IPS-11a (cell line): ENCODE data around the gene FAM110D.

Experiments used
- H3K4me3 ChIP-seq: one replicate; pipeline ENCODE4 v1.5.1; 2013; ENCODE audit warnings: low read depth, low read length, control low read depth

The FAM110D gene

DNA sequence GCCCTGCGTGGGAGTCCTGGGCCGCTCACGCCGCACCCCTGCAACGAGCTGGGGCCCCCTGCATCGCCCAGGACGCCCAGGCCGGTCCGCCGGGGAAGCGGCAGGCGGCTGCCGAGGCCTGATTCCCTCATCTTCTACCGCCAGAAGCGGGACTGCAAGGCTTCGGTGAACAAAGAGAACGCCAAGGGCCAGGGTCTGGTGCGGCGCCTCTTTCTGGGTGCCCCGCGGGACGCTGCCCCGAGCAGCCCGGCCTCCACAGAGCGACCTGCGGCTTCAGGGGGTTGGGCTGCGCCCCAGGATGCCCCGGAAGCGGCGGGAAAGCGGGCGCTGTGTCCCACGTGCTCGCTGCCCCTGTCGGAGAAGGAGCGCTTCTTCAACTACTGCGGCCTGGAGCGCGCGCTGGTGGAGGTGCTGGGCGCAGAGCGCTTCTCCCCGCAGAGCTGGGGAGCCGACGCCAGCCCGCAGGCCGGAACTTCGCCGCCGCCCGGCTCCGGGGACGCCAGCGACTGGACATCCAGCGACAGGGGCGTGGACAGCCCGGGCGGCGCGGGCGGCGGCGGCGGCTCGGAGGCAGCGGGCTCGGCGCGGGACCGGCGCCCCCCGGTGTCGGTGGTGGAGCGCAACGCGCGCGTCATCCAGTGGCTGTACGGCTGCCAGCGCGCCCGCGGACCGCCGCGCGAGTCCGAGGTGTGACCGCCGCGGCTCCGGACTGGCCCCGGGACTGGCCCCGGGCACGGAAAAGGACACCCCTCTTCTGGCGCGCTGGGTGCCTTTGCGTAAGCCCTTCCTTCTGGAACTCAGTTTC, 2.7 kb downstream of the FAM110D start:
- peak overlapping the region; percentile 27 for H3K4me3 ChIP-seq

GRCh38 chr1:26162220-26162709, 3.4 kb downstream of the FAM110D start:
- H3K4me3 ChIP-seq, result peak overlapping the region; percentile 27

GRCh38 chr1:26163684-26164035, 4.8 kb downstream of the FAM110D start:
- no peak overlapping the region for H3K4me3 ChIP-seq

GRCh38 chr1:26164036-26164860, 5.4 kb downstream of the FAM110D start:
- peak overlapping the region; percentile 39 for H3K4me3 ChIP-seq

GRCh38 chr1:26164861-26165842, 6.3 kb downstream of the FAM110D start:
- H3K4me3 ChIP-seq, result peak overlapping the region; percentile 39

DNA sequence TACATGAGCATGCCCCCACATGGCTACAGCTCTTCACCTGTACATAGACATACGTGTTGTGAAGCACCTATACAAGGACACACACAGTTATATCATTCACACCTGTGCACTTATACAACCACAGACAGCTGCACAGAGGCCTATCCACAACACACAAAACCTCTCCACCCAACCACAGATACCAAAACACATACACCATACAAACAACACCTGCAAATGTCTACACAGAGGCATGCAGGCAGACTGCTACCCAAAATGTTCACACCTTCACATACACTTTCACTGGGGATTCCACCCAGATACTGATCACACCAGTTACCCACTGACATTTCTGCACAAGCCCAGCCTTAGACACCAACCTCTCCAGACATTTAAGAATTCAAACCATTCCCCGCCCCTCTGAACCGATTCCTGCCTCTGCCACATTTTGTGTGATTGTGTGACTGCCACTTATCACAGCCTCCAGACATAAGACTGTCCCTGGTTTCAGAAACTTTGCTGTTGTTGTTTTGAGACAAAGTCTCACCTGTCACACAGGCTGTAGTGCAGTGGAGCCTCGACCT, 7.9 kb downstream of the FAM110D start:
- no peak overlapping the region for H3K4me3 ChIP-seq

- peak within 1 kb of the TSS; percentile 85 for H3K4me3 ChIP-seq
These were observed 9.7 kb downstream of the FAM110D start, which contains the start of gene C1orf232 for GRCh38 chr1:26168410-26169197. Gene C1orf232, minus strand, starts transcription at chr1:26168963. Its CDS starts 464 bp downstream, at chr1:26168499.

DNA sequence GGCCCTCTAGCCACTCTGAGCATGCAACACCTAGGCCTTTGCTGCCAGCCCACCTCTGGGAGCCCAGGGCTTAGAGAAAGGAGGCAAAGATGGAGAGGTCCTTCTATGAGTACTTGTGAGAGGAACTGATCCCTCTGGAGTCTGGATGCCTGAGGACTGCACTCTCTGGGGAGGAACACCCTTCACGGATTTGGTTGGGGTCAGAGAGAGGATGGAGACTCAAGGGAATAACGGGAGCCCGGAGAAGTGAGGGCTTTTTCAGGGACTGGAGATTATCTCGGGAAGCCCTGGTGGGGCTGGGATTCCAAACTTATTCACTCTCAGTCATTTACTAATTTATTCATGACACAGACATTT, 10.3 kb downstream of the FAM110D start:
- no peak overlapping the region for H3K4me3 ChIP-seq

DNA sequence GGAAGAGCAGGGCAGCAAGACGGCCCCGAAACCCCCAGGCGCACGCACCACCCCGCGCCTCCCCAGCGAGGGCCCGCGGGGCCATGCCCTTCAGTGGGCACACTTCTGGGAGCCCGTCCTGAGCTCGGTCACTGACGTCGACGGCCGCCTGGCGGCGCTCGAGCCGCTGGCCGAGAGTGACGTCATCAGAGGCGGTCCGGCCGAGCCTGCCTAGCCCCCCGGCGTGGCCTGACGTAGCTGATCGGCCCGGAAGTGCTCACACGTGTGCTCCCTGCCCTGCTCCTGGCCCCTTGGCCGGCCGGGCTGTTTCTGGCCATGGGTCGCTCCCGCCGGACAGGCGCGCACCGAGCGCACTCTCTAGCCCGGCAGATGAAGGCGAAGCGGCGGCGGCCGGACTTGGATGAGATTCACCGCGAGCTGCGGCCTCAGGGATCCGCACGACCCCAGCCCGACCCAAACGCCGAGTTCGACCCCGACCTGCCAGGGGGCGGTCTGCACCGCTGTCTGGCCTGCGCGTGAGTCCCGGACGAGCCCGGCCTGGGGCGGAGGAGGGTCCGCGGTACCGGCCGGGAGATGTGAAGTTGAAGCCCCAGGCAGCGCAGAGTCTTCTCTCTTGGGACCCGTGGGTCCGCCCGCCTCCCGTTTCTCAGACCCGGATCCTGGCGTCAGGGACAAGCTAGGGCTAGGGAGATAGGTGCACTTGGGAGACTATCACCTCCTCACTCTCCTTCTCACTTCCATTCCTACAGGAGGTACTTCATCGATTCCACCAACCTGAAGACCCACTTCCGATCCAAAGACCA, 11.0 kb downstream of the FAM110D start, which contains the start of gene ZNF593:
TSS of gene ZNF593 (plus strand) at position 240 of the 803 bp plus-strand sequence. CDS start at position 316, 76 bp downstream.
- H3K4me3 ChIP-seq, result peak within 1 kb of the TSS; percentile 85

DNA sequence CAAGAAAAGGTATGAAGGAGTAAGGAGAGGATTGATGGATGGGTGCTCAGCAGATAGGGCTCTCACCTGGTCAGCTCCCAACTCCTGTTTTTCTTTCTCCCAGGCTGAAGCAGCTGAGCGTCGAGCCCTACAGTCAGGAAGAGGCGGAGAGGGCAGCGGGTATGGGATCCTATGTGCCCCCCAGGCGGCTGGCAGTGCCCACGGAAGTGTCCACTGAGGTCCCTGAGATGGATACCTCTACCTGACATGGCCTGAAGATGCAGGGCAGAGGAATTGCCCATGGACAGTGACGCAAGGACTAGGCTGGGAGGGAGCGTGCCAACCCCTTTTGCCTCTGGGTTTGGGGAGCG, 11.6 kb downstream of the FAM110D start:
- H3K4me3 ChIP-seq, result peak overlapping the region; percentile 85

- no peak within 1 kb of the TSS for H3K4me3 ChIP-seq
These were observed 12.5 kb downstream of the FAM110D start, which contains the start of gene ZNF593OS for GRCh38 chr1:26171084-26172072. Gene ZNF593OS, minus strand, starts transcription at chr1:26171832. Its CDS starts 171 bp downstream, at chr1:26171661.

DNA sequence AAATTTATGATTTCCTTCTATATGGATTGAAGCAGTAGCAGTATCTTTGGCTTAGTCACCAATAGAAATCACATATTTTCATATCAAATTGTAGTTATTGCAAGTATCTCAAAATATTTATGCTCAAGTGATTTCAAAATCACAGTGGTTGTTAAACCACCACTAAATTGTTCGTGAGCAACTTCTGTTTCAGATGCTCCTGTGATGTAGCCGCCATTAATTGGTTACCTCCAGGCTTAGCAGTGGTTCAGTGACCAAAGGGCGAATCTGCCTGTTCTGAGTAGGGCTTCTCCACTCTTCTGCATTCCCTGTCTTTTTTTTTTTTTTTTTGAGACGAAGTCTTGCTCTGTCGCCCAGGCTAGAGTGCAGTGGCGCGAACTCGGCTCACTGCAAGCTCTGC, 16.5 kb downstream of the FAM110D start:
- H3K4me3 ChIP-seq, result no peak overlapping the region

- peak within 1 kb of the TSS; percentile 27 for H3K4me3 ChIP-seq
These were observed 18.4 kb downstream of the FAM110D start, which contains the start of gene CNKSR1 for GRCh38 chr1:26177182-26177684. Gene CNKSR1, plus strand, starts transcription at chr1:26177491. Its CDS starts 57 bp downstream, at chr1:26177548.

DNA sequence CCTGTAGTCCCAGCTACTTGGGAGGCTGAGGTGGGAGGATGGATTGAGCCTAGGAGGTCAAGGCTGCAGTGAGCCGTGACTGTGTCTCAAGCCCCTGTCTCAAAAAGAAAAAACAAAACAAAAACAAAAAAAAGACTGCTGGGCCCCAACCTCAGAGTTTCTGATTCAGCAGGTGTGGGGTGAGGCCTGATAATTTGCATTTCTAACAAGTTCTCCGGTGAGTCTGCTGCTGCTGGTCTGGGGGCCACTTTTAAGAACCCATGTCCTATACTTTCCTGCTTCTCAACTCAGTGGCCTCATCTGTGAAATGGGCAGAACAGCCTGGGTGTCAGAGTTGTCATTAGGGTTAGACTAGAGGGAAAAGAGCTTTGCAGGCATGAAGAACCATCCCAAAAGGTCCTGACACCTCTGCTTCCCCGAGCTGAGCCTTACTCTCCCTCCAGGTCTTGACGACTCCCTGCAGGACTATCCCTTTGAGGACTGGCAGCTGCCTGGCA, 21.2 kb downstream of the FAM110D start:
- no peak overlapping the region for H3K4me3 ChIP-seq

- H3K4me3 ChIP-seq, result no peak overlapping the region
These were observed 22.9 kb downstream of the FAM110D start for GRCh38 chr1:26181586-26182382.

GRCh38 chr1:26182383-26182696, 23.5 kb downstream of the FAM110D start:
- no peak overlapping the region for H3K4me3 ChIP-seq
